WTC11 (cell line): ENCODE measurements around the gene SLU7. TPM values are rescaled to one million over a fixed set of nuclear protein-coding genes. Genes with fewer than 3 reads are reported as not detected.

ENCODE experiments used
- ATAC-seq: fragments of 200-7000 bp; cut with Tn5 transposase; 2 replicates; pipeline ENCODE4 v1.10.0; 2021; ENCODE audit warnings: mild to moderate bottlenecking, moderate library complexity
- CTCF ChIA-PET: fragments of 300-600 bp; sonication (Branson Sonifier 250); formaldehyde crosslinking; loops from one replicate; lab custom pipeline; 2021; ENCODE audit warnings: antibody characterized with exemption; lab: Charles Lee
- POLR2A ChIA-PET: fragments of 350-600 bp; sonication (Branson Sonifier 250); formaldehyde crosslinking; loops from one replicate; lab custom pipeline; 2021; ENCODE audit warnings: antibody characterized with exemption; lab: Charles Lee
- DNase-seq: peaks from one replicate; pipeline ENCODE4 v3.0.0; 2021; ENCODE audit warnings: low spot score
- H3K27ac Mint-ChIP-seq: 2 replicates; pipeline ENCODE4 v1.8.0; 2021; ENCODE audit warnings: mixed read lengths
- H3K27me3 Mint-ChIP-seq: 2 replicates; pipeline ENCODE4 v1.8.0; 2021; ENCODE audit warnings: low read depth, mild to moderate bottlenecking, moderate library complexity, mixed read lengths
- H3K36me3 Mint-ChIP-seq: 2 replicates; pipeline ENCODE4 v1.8.0; 2021; ENCODE audit warnings: mixed read lengths
- H3K4me1 Mint-ChIP-seq: 2 replicates; pipeline ENCODE4 v1.8.0; 2022; ENCODE audit warnings: mixed read lengths
- H3K4me3 Mint-ChIP-seq: 2 replicates; pipeline ENCODE4 v1.8.0; 2021; ENCODE audit warnings: mild to moderate bottlenecking, moderate library complexity, mixed read lengths
- H3K9me3 Mint-ChIP-seq: 2 replicates; pipeline ENCODE4 v1.8.0; 2021; ENCODE audit warnings: mixed read lengths
- ESRRA ChIP-seq: sonication (generic); formaldehyde crosslinking; IDR thresholded peaks from 2 replicates; pipeline ENCODE4 v1.8.1; 2022; ENCODE audit warnings: mild to moderate bottlenecking, missing genetic modification reagents, borderline replicate concordance
- GTF2I ChIP-seq: fragments of 250-450 bp; sonication (Bioruptor Pico); conservative IDR thresholded peaks from 2 replicates; pipeline ENCODE4 v1.4.0; 2021; ENCODE audit warnings: mild to moderate bottlenecking
- JUN ChIP-seq: sonication (generic); formaldehyde crosslinking; IDR thresholded peaks from 2 replicates; pipeline ENCODE4 v1.8.0; 2023; ENCODE audit warnings: mild to moderate bottlenecking, missing genetic modification reagents
- NFYB ChIP-seq: sonication (generic); formaldehyde crosslinking; conservative IDR thresholded peaks from 2 replicates; pipeline ENCODE4 v1.8.0; 2022; ENCODE audit warnings: low read depth, missing genetic modification reagents
- PRRX2 ChIP-seq: fragments of 250-450 bp; sonication (Bioruptor Pico); IDR thresholded peaks from 2 replicates; pipeline ENCODE4 v1.8.0; 2021; ENCODE audit warnings: mild to moderate bottlenecking
- SMAD3 ChIP-seq: sonication (generic); formaldehyde crosslinking; IDR thresholded peaks from 2 replicates; pipeline ENCODE4 v1.8.0; 2022; ENCODE audit warnings: missing genetic modification reagents, mild to moderate bottlenecking, borderline replicate concordance
- ZBTB21 ChIP-seq: sonication (generic); formaldehyde crosslinking; IDR thresholded peaks from 2 replicates; pipeline ENCODE4 v1.8.1; 2023; ENCODE audit warnings: mild to moderate bottlenecking, missing genetic modification reagents, borderline replicate concordance
- ZNF423 ChIP-seq: fragments of 250-450 bp; sonication (Bioruptor Pico); IDR thresholded peaks from 2 replicates; pipeline ENCODE4 v2.1.2; 2022; ENCODE audit warnings: mild to moderate bottlenecking, moderate library complexity
- total RNA-seq: library from RNA; stranded (reverse); gene quantifications from 3 replicates; pipeline ENCODE4 v1.2.3, GENCODE V29; 2021
- TF ChIP-seq, protein P1 (sequence below): sonication (generic); formaldehyde crosslinking; IDR thresholded peaks from 2 replicates; pipeline ENCODE4 v1.8.1; 2022; ENCODE audit warnings: mild to moderate bottlenecking, moderate library complexity, missing genetic modification reagents
- TF ChIP-seq, protein P2 (sequence below): sonication (generic); formaldehyde crosslinking; IDR thresholded peaks from 2 replicates; pipeline ENCODE4 v1.8.1; 2022; ENCODE audit warnings: missing genetic modification reagents, borderline replicate concordance
- TF ChIP-seq, protein P3 (sequence below): sonication (generic); formaldehyde crosslinking; IDR thresholded peaks from 2 replicates; pipeline ENCODE4 v1.8.1; 2022; ENCODE audit warnings: mild to moderate bottlenecking, missing genetic modification reagents, moderate library complexity, borderline replicate concordance
- TF ChIP-seq, protein P4 (sequence below): sonication (generic); formaldehyde crosslinking; IDR thresholded peaks from 2 replicates; pipeline ENCODE4 v1.8.1; 2023; ENCODE audit warnings: mild to moderate bottlenecking, missing genetic modification reagents, moderate library complexity
- TF ChIP-seq, protein P5 (sequence below): sonication (generic); formaldehyde crosslinking; IDR thresholded peaks from 2 replicates; pipeline ENCODE4 v1.8.0; 2022; ENCODE audit warnings: mild to moderate bottlenecking, missing genetic modification reagents
- TF ChIP-seq, protein P6 (sequence below): sonication (generic); formaldehyde crosslinking; IDR thresholded peaks from 2 replicates; pipeline ENCODE4 v1.8.0; 2022; ENCODE audit warnings: mild to moderate bottlenecking, missing genetic modification reagents
- TF ChIP-seq, protein P7 (sequence below): sonication (generic); formaldehyde crosslinking; IDR thresholded peaks from 2 replicates; pipeline ENCODE4 v1.8.0; 2023; ENCODE audit warnings: missing genetic modification reagents, mild to moderate bottlenecking, borderline replicate concordance

Gene SLU7
- total RNA-seq, 1 experiment from 2014 or later, result 32.5 TPM

DNA sequence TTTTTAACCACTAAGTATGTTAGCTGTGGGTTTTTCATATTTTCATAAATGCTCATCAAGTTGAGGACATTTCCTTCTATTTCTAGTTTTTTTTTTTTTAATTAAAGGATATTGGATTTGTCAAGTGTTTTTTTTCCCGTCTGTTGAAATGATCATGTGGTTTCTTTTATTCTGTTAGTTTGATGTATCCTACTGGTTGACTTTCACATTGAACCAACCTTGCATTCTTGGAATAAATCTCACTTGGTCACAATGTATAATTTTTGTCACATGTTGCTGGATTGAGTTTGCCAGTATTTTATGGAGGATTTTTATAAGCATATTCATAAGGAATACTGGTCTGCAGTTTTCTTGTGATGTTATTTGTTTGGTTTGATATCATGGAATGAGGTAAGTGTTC is 31.4 kb downstream of the SLU7 start:
- H3K27ac Mint-ChIP-seq, result no peak overlapping the region
- no peak overlapping the region for H3K4me3 Mint-ChIP-seq
- peaks cover 9% of the 10 kb centered on the region for H3K27me3 Mint-ChIP-seq
- ATAC-seq (no peak), DNase-seq (no peak)
- ChIA-PET CTCF (interaction anchor here (0.7 kb wide), 1 partner anchor 366 kb away, joined by 3 read pairs; no protein-coding TSS in a partner anchor), POLR2A (no interaction called here)
- TF ChIP-seq, protein P1, sequence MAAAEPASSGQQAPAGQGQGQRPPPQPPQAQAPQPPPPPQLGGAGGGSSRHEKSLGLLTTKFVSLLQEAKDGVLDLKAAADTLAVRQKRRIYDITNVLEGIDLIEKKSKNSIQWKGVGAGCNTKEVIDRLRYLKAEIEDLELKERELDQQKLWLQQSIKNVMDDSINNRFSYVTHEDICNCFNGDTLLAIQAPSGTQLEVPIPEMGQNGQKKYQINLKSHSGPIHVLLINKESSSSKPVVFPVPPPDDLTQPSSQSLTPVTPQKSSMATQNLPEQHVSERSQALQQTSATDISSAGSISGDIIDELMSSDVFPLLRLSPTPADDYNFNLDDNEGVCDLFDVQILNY (CRISPR knock-in tag), result no peak
- TF ChIP-seq, protein P2, sequence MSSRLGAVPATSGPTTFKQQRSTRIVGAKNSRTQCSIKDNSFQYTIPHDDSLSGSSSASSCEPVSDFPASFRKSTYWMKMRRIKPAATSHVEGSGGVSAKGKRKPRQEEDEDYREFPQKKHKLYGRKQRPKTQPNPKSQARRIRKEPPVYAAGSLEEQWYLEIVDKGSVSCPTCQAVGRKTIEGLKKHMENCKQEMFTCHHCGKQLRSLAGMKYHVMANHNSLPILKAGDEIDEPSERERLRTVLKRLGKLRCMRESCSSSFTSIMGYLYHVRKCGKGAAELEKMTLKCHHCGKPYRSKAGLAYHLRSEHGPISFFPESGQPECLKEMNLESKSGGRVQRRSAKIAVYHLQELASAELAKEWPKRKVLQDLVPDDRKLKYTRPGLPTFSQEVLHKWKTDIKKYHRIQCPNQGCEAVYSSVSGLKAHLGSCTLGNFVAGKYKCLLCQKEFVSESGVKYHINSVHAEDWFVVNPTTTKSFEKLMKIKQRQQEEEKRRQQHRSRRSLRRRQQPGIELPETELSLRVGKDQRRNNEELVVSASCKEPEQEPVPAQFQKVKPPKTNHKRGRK (CRISPR knock-in tag), result no peak
- TF ChIP-seq NFYB (CRISPR knock-in tag), result no peak
- TF ChIP-seq PRRX2 (CRISPR knock-in tag), result no peak
- TF ChIP-seq, protein P3, sequence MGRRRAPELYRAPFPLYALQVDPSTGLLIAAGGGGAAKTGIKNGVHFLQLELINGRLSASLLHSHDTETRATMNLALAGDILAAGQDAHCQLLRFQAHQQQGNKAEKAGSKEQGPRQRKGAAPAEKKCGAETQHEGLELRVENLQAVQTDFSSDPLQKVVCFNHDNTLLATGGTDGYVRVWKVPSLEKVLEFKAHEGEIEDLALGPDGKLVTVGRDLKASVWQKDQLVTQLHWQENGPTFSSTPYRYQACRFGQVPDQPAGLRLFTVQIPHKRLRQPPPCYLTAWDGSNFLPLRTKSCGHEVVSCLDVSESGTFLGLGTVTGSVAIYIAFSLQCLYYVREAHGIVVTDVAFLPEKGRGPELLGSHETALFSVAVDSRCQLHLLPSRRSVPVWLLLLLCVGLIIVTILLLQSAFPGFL (CRISPR knock-in tag), result no peak
- no peak for TF ChIP-seq ZNF423 (CRISPR knock-in tag)
- TF ChIP-seq GTF2I (CRISPR knock-in tag), result no peak
- TF ChIP-seq SMAD3, result no peak
- TF ChIP-seq JUN (CRISPR knock-in tag), result no peak
- TF ChIP-seq, protein P4, sequence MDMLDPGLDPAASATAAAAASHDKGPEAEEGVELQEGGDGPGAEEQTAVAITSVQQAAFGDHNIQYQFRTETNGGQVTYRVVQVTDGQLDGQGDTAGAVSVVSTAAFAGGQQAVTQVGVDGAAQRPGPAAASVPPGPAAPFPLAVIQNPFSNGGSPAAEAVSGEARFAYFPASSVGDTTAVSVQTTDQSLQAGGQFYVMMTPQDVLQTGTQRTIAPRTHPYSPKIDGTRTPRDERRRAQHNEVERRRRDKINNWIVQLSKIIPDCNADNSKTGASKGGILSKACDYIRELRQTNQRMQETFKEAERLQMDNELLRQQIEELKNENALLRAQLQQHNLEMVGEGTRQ (CRISPR knock-in tag), result no peak
- TF ChIP-seq, protein P5, sequence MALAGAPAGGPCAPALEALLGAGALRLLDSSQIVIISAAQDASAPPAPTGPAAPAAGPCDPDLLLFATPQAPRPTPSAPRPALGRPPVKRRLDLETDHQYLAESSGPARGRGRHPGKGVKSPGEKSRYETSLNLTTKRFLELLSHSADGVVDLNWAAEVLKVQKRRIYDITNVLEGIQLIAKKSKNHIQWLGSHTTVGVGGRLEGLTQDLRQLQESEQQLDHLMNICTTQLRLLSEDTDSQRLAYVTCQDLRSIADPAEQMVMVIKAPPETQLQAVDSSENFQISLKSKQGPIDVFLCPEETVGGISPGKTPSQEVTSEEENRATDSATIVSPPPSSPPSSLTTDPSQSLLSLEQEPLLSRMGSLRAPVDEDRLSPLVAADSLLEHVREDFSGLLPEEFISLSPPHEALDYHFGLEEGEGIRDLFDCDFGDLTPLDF (CRISPR knock-in tag), result no peak
- TF ChIP-seq ZBTB21, result no peak
- TF ChIP-seq, protein P6, sequence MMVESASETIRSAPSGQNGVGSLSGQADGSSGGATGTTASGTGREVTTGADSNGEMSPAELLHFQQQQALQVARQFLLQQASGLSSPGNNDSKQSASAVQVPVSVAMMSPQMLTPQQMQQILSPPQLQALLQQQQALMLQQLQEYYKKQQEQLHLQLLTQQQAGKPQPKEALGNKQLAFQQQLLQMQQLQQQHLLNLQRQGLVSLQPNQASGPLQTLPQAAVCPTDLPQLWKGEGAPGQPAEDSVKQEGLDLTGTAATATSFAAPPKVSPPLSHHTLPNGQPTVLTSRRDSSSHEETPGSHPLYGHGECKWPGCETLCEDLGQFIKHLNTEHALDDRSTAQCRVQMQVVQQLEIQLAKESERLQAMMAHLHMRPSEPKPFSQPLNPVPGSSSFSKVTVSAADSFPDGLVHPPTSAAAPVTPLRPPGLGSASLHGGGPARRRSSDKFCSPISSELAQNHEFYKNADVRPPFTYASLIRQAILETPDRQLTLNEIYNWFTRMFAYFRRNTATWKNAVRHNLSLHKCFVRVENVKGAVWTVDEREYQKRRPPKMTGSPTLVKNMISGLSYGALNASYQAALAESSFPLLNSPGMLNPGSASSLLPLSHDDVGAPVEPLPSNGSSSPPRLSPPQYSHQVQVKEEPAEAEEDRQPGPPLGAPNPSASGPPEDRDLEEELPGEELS (CRISPR knock-in tag), result no peak
- TF ChIP-seq, protein P7, sequence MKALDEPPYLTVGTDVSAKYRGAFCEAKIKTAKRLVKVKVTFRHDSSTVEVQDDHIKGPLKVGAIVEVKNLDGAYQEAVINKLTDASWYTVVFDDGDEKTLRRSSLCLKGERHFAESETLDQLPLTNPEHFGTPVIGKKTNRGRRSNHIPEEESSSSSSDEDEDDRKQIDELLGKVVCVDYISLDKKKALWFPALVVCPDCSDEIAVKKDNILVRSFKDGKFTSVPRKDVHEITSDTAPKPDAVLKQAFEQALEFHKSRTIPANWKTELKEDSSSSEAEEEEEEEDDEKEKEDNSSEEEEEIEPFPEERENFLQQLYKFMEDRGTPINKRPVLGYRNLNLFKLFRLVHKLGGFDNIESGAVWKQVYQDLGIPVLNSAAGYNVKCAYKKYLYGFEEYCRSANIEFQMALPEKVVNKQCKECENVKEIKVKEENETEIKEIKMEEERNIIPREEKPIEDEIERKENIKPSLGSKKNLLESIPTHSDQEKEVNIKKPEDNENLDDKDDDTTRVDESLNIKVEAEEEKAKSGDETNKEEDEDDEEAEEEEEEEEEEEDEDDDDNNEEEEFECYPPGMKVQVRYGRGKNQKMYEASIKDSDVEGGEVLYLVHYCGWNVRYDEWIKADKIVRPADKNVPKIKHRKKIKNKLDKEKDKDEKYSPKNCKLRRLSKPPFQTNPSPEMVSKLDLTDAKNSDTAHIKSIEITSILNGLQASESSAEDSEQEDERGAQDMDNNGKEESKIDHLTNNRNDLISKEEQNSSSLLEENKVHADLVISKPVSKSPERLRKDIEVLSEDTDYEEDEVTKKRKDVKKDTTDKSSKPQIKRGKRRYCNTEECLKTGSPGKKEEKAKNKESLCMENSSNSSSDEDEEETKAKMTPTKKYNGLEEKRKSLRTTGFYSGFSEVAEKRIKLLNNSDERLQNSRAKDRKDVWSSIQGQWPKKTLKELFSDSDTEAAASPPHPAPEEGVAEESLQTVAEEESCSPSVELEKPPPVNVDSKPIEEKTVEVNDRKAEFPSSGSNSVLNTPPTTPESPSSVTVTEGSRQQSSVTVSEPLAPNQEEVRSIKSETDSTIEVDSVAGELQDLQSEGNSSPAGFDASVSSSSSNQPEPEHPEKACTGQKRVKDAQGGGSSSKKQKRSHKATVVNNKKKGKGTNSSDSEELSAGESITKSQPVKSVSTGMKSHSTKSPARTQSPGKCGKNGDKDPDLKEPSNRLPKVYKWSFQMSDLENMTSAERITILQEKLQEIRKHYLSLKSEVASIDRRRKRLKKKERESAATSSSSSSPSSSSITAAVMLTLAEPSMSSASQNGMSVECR (CRISPR knock-in tag), result no peak
- no peak for TF ChIP-seq ESRRA (CRISPR knock-in tag)
- no peaks in the 10 kb centered on the region for H3K4me1 Mint-ChIP-seq
- H3K9me3 Mint-ChIP-seq, result peaks cover 19% of the 10 kb centered on the region
- peaks cover 11% of the 10 kb centered on the region for H3K36me3 Mint-ChIP-seq
